ENCODE measurements around the gene NEK4.

Gene NEK4

DNA sequence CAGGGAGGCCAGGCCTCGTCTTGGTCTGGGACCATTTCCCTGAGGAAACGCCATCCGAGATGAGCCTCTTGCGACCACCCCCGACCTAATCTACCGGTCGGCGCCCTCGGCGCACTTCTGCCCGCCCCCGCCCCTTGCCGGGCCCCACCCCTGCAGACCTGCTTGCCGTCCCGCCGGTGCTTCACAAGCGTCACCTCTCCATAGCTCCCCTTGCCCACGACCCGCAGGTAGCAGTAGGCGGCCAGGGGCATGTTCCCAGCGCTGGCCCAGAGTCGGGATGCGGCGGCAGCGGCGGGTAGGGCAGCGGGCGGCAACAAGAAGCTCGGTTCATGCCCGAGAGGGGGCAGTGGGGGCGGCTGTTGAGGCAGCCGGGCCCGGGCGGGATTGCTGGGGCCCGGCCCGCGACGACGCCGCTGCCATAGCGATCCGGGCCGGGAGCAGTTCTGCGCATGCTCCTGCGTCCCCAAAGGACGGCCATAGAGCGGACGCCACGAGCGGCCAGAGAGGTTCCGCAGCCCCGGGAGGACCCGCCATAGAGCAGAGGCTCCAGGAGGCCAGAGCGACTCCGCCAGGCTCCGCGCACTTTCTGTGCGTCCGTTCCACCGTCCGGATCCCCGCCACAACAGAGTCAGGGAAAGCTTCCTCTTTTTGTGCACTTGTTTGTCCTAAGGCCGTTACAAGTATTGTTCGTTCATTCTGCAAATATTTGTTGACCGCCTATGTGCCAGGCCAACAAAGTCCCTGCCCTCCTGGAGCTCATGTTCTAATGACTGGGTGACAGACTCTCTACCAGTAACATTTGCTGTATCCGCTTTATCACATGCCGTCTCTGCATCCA is at the start of gene NEK4:
Gene NEK4, minus strand, starts transcription at position 445 of the 838 bp plus-strand sequence. Its CDS starts 194 bp downstream, at position 251.
- peak within 1 kb of the TSS; percentile 96 for H3K27ac Mint-ChIP-seq
- H3K27me3 Mint-ChIP-seq: no peaks in the 10 kb centered on the region
- H3K4me1 Mint-ChIP-seq (ENCODE audit: low read depth): peaks cover 20% of the 10 kb centered on the region
- peak within 1 kb of the TSS; percentile 98 for H3K4me3 Mint-ChIP-seq
- H3K9me3 Mint-ChIP-seq (ENCODE audit: low read depth): no peaks in the 10 kb centered on the region
- H3K36me3 Mint-ChIP-seq: no peaks in the 10 kb centered on the region

DNA sequence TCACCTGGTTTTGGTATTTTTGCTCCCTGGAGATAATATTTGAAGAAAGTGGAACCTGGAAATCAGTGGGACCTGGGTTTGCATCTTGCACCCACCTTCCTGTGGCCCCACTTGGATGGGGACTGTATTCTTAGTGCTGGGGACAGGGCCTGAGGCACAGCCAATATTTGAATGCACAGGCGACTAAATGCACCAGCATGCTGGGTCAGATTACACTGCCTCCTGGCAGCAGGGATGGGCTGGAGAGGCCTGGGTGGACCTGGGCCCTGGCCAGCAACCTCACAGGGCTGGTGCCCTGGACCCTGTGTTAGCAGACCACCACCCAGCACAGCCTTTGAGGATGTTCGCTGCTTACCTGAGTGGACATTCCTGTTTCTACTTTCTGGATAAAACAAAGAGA is 49.2 kb upstream of the NEK4 start:
- no peaks in the 10 kb centered on the region for H3K27me3 Mint-ChIP-seq
- no peaks in the 10 kb centered on the region for H3K9me3 Mint-ChIP-seq (ENCODE audit: low read depth)
- no peak overlapping the region for H3K27ac Mint-ChIP-seq
- no peak overlapping the region for H3K4me3 Mint-ChIP-seq
- H3K36me3 Mint-ChIP-seq: peaks cover 1% of the 10 kb centered on the region
- no peaks in the 10 kb centered on the region for H3K4me1 Mint-ChIP-seq (ENCODE audit: low read depth)

DNA sequence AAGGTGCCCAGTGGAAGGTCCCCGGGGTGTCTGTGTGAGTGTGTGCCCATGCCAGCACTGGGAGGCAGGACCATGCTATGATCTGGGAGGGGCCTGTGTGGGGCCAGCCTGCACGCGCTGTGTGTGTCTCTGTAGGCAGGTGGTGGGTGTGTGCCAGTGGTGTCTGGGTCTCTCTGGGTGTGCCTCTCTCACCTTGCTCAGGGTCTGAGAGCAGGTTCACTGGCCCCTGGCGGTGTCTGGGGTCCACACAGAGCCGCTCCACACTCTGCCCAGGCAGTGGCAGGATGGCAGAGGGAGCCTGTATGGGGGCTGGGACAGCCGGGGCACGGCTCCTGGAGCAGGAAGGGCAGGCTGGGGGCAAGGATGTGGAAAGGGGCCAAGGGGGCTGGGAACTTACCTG is 47.1 kb upstream of the NEK4 start:
- Mint-ChIP-seq H3K4me1 (ENCODE audit: low read depth) (no peaks in the 10 kb centered on the region), H3K27ac (no peak overlapping the region), H3K36me3 (no peaks in the 10 kb centered on the region), H3K4me3 (no peak overlapping the region), H3K9me3 (ENCODE audit: low read depth) (no peaks in the 10 kb centered on the region), H3K27me3 (no peaks in the 10 kb centered on the region)

DNA sequence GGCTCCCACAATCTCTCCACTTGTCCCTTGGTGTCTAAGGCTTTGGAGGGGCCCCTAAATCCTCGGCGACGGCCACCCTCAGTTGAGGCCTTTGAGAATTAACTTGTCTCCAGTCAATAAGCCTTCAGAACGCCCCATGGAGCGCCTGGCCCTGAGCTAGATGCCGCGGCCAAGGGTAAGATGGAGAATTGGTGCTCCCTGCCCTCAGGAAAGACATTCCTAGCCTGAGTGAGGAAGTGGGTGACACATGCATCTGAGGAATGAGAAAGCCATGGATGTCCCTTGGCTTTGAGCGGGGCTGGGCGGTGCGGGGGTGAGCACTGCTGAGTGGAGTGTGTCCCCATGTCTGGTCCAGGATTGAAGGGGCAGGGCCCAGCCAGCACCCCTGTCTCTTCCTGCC is 46.5 kb upstream of the NEK4 start:
- Mint-ChIP-seq H3K36me3 (no peaks in the 10 kb centered on the region), H3K27me3 (no peaks in the 10 kb centered on the region), H3K9me3 (ENCODE audit: low read depth) (no peaks in the 10 kb centered on the region), H3K4me1 (ENCODE audit: low read depth) (no peaks in the 10 kb centered on the region), H3K4me3 (no peak overlapping the region), H3K27ac (no peak overlapping the region)

DNA sequence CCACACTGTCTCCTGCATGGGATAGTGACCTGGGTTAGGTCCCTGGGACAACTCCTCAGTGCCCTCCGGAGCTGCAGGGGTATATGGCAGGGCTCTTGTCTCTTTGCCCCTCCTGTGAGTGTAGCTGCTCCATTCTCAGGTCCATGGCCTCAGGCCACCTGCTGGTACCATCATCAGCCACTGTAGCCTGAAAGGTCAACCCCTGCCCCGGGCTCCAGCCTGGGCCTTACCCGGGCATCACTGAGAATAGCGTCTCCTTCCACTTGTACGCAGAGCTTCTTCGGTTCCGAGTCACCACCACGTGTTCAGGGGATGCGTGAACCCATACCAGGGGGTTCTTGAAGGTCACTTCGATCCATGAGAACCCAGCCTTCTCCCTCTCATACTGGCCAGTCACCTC is 45.9 kb upstream of the NEK4 start:
- Mint-ChIP-seq H3K27ac (no peak overlapping the region), H3K27me3 (no peaks in the 10 kb centered on the region), H3K4me1 (ENCODE audit: low read depth) (no peaks in the 10 kb centered on the region), H3K4me3 (no peak overlapping the region), H3K36me3 (peaks cover 3% of the 10 kb centered on the region), H3K9me3 (ENCODE audit: low read depth) (no peaks in the 10 kb centered on the region)

DNA sequence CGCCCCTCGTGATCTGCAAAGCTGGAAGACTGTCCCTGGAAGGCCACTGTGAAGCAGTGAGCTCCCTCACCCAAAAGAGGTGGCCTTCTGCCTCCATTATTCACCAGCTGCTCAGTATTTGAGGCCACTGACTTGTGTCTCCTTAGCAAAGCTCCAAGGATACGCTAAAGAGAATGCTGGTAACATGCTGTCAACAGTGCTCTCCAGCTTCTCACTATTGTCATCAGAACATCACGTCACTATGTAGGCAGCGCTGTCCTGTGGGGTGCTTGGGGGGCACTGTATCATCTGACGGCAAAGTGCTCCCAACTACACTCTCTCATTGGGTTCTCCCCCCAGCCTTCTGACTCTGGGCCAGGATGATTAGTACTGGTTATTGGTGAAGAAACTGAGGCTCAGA is 45.5 kb upstream of the NEK4 start:
- Mint-ChIP-seq H3K27me3 (no peaks in the 10 kb centered on the region), H3K36me3 (peaks cover 3% of the 10 kb centered on the region), H3K27ac (no peak overlapping the region)

DNA sequence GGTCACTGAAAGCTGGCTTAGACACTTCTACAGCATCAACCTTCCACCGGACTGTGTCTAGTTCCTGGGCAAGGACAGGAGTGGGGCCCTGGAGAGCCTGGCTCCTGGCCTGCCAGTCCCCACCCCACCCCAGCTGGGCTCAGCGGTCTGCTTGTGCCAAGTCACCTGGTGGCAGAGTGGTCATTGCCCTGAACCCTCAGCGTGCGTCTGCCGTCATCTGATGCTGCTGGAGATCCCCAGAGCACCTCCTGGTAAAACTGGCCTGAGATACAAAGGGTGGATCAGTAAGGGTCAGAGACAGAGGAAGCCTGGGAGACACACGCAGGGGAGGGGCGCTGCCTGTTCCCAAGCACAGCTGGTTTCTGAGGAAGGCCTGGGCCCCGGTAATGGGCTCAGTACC is 43.1 kb upstream of the NEK4 start:
- H3K4me1 Mint-ChIP-seq (ENCODE audit: low read depth): peaks cover 8% of the 10 kb centered on the region
- no peaks in the 10 kb centered on the region for H3K9me3 Mint-ChIP-seq (ENCODE audit: low read depth)
- H3K27ac Mint-ChIP-seq: no peak overlapping the region
- H3K27me3 Mint-ChIP-seq: no peaks in the 10 kb centered on the region
- H3K36me3 Mint-ChIP-seq: peaks cover 3% of the 10 kb centered on the region
- no peak overlapping the region for H3K4me3 Mint-ChIP-seq

More for the DNA sequence above, 45.5 kb upstream of the NEK4 start:
- Mint-ChIP-seq H3K4me1 (ENCODE audit: low read depth) (no peaks in the 10 kb centered on the region), H3K4me3 (no peak overlapping the region), H3K9me3 (ENCODE audit: low read depth) (no peaks in the 10 kb centered on the region)

DNA sequence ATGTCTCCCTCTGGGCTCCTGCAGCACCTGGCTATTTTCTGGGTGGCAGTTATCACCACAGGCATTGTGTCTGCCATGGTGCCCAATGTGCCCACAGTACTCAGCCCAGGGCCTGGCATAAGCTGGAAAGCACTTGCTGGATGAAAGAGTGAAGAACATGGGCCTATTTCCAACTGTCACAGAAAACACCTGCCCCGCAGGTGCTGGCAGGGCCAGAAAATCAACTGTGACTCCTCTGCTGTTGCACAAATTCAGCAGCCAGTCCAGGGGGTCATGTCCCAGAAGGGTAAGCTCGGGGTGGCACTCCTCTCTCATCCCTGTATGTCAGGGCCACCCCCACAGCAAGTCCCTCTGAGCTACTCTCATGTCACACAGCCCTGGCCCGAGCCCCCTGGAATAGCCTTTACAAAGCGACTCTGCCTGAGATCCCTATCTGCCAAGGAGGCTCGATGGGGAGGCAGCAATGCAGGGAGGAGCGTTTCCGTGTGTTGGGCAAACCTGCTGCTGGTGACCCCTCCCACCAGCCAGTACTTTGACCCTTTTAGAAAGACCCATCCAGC is 40.8 kb upstream of the NEK4 start:
- Mint-ChIP-seq H3K9me3 (ENCODE audit: low read depth) (no peaks in the 10 kb centered on the region), H3K4me1 (ENCODE audit: low read depth) (peaks cover 8% of the 10 kb centered on the region), H3K27ac (no peak overlapping the region), H3K27me3 (no peaks in the 10 kb centered on the region), H3K36me3 (peaks cover 3% of the 10 kb centered on the region), H3K4me3 (no peak overlapping the region)

DNA sequence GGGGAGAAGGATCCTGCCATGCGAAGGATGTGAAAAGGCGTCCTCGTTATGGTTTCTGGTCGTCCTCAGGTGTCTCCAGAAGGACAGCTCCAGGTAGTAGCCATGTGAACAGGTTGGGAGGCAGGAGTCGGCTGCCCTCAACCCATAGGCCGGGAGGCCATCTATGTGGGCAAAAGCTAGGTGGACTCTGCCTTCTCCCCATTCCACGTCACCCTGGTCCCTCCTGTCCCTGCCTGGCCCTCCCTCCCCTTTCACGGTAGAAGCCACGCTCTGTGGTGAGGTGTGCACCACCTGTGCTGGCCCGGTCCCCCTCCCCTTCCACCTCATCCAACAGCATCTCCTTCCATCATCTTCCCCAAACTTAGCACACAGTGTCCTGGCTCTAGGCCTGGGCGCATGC is 40.2 kb upstream of the NEK4 start:
- no peak overlapping the region for H3K27ac Mint-ChIP-seq
- no peaks in the 10 kb centered on the region for H3K9me3 Mint-ChIP-seq (ENCODE audit: low read depth)
- H3K27me3 Mint-ChIP-seq: no peaks in the 10 kb centered on the region

DNA sequence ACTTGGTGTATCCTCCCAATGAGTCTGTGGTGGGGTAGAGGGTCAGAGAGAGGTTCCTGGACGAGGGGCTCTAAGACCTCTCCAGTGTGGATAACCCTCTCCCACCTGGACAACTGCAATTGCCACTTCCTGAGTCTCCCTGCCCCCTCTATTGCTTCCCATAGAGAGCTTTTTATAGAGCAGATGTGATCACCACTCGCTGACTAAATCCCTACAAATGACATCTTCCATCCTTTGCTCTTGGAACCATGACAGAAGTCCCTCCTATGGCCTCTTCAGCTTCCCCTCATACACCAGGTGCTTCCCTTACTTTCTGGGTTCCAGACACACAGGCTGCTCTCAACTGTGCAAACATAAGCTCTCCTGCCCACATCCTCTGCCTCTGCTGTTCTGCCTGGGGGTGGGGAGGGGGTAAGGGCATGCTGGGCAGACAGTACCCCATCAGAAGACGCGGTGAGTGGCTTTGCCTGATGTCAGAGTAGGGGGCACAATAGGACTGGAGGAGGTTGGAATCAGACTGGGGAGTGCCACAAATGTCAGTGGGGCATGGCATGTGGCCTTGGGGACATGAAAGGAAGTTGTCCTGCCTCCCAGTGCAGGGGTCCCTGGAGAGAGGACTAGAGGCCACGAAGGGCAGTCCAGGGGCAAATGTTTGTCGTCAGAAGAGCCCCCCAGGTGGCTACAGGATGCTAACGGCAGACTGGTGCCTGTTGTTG is 39.1 kb upstream of the NEK4 start:
- Mint-ChIP-seq H3K27me3 (no peaks in the 10 kb centered on the region), H3K9me3 (ENCODE audit: low read depth) (no peaks in the 10 kb centered on the region), H3K4me1 (ENCODE audit: low read depth) (peaks cover 8% of the 10 kb centered on the region), H3K27ac (no peak overlapping the region), H3K4me3 (no peak overlapping the region), H3K36me3 (peaks cover 3% of the 10 kb centered on the region)

More for the DNA sequence above, 40.2 kb upstream of the NEK4 start:
- Mint-ChIP-seq H3K36me3 (peaks cover 3% of the 10 kb centered on the region), H3K4me3 (no peak overlapping the region), H3K4me1 (ENCODE audit: low read depth) (peaks cover 8% of the 10 kb centered on the region)

DNA sequence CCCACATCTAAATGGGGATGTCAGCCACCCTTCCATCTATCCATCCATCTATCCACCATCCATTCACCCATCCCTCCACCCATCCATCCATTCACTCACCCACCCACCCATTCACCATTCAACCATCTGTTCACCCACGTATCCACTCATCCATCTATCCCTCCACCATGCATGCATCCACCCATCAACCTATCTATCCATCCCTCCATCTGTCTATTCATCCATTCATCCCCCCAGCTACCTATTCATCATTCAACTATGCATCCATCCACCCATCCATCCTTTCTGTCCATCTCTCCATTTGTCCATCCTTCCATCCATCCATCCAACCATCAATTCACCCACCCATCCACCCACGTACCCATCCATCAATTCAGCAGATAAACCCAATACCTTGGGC is 38.4 kb upstream of the NEK4 start:
- Mint-ChIP-seq H3K27ac (no peak overlapping the region), H3K4me1 (ENCODE audit: low read depth) (peaks cover 8% of the 10 kb centered on the region), H3K27me3 (no peaks in the 10 kb centered on the region), H3K4me3 (no peak overlapping the region), H3K9me3 (ENCODE audit: low read depth) (no peaks in the 10 kb centered on the region), H3K36me3 (peaks cover 3% of the 10 kb centered on the region)

DNA sequence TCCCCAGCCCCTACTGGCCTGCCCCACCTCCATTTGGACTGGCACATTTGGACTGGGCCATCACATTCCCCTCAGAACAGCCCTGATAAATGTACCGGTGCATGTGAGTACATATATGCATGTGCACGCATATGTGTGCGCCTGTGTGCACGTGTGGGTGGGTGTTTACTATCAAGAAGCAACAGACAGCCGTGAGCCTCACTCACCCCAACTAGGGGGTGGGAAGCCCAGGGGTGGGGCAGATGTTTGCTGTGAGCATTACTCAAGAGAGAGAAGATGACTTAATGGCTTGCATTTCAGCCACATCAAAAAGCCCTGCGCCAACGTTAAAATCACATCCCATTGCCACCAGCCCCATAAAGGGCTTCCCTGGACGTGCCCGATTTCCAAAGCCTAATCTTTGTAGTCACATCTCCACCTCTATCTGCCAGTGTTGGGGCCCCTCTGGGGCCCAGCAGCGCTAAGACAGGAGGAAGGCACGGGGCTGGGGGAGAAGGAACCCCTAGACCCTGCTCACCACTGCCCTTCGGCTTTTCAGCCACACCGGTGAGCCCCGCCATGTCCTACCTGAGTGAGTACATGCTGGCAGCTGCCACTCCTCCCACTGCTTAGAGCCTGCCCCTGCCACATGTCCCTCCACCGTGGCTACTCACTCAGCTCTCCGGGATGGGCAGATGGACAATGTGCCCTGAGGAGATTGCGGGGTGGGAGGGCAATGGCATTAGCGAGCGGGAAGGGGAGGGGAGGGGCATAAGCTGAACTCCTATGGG is 34.7 kb upstream of the NEK4 start:
- Mint-ChIP-seq H3K9me3 (ENCODE audit: low read depth) (no peaks in the 10 kb centered on the region), H3K27me3 (no peaks in the 10 kb centered on the region), H3K4me1 (ENCODE audit: low read depth) (peaks cover 8% of the 10 kb centered on the region), H3K4me3 (no peak overlapping the region), H3K27ac (no peak overlapping the region), H3K36me3 (no peaks in the 10 kb centered on the region)

DNA sequence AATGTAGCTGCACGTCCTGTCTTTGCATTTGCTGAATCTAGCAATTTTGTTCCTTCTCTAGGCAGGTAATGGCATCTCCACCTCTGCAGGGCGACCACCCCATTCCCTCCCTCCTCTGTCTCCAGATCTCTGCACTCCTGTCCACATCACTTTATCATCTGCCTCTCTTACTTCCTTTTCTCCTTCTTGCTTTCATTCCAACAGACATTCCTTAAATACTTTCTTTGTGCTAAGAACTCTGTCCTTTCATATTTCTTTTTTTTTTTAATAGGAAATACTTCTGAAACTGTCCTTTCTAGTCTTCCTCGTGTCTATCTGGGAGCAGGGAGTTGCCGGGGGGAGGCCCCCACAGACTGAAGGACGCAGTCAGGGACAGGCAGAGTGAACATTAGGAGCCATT is 31.1 kb upstream of the NEK4 start:
- Mint-ChIP-seq H3K27ac (no peak overlapping the region), H3K36me3 (no peaks in the 10 kb centered on the region), H3K27me3 (peaks cover 1% of the 10 kb centered on the region), H3K4me1 (ENCODE audit: low read depth) (no peaks in the 10 kb centered on the region), H3K4me3 (no peak overlapping the region), H3K9me3 (ENCODE audit: low read depth) (no peaks in the 10 kb centered on the region)

DNA sequence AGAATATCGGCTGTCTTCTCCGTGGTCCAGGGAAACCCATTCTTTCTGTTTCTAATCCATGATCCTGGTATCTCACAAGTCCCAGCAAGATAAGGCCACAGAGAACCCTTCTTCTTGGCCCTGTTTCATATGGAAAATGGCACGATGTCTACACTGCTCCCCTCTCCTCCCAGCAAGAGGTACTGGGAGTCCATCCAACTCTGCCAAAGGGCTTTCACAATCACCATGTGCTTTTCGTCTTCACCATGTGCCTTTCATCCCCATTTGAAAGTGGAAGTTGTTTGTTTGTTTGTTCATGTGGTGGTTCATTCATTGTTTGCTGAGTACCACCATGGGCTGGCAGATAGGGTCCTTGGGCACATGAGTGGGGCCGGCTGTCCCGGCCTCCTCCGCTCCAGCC is 29.3 kb upstream of the NEK4 start:
- no peaks in the 10 kb centered on the region for H3K4me1 Mint-ChIP-seq (ENCODE audit: low read depth)
- H3K9me3 Mint-ChIP-seq (ENCODE audit: low read depth): no peaks in the 10 kb centered on the region
- no peak overlapping the region for H3K4me3 Mint-ChIP-seq
- H3K27ac Mint-ChIP-seq: no peak overlapping the region
- peaks cover 1% of the 10 kb centered on the region for H3K27me3 Mint-ChIP-seq
- H3K36me3 Mint-ChIP-seq: no peaks in the 10 kb centered on the region

DNA sequence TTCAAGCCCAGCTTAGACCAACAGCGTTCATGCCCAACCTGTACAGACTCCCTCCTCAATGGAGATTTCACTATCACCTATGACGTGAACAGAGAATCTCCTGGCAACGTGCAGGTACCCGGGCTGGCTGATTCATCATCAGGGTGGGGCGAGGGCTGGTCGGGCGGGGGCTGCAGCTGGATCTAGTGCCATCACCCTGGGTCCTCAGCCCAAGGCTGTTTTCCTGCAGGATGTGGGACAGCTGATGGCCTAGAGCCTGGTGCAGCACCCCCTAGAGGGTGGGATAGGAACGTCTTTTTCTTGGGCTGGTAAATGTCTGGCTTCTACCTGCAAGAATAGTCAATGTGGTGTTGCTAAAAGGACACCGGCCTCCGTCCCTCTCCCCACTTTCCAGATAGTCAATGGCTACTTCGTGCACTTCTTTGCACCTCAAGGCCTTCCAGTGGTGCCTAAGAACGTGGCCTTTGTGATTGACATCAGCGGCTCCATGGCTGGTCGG is 28.3 kb upstream of the NEK4 start:
- Mint-ChIP-seq H3K36me3 (no peaks in the 10 kb centered on the region), H3K27me3 (peaks cover 1% of the 10 kb centered on the region), H3K27ac (no peak overlapping the region), H3K4me3 (no peak overlapping the region), H3K9me3 (ENCODE audit: low read depth) (no peaks in the 10 kb centered on the region), H3K4me1 (ENCODE audit: low read depth) (no peaks in the 10 kb centered on the region)
